HepG2 (cell line): ENCODE results near the gene RUSC1.

ENCODE experiments used
- JUNB ChIP-seq: sonication (generic); formaldehyde crosslinking; IDR thresholded peaks from 2 replicates; pipeline ENCODE4 v1.8.0; 2022; ENCODE audit warnings: missing genetic modification reagents, mild to moderate bottlenecking, borderline replicate concordance
- POLR2A ChIP-seq, 2 experiments: IDR thresholded peaks; 2 replicates each; pipeline ENCODE4 v1.6.1; 2011; ENCODE audit warnings: low read depth in 2 of 2, low read length in 2 of 2, mild to moderate bottlenecking in 1 of 2, moderate library complexity in 1 of 2; ENCODE audit not compliant: insufficient read depth in 1 of 2
- RAD21 ChIP-seq: fragments of 450-650 bp; formaldehyde crosslinking; IDR thresholded peaks from 2 replicates; pipeline ENCODE4 v1.5.0; 2020; ENCODE audit warnings: mild to moderate bottlenecking
- TAF1 ChIP-seq: sonication (generic); formaldehyde crosslinking; IDR thresholded peaks from 2 replicates; pipeline ENCODE4 v1.4.0; 2020; ENCODE audit warnings: missing genetic modification reagents
- TBL1XR1 ChIP-seq: fragments of 150-350 bp; IDR thresholded peaks from 2 replicates; pipeline ENCODE4 v1.6.1; 2014; ENCODE audit warnings: borderline replicate concordance, low read length; ENCODE audit not compliant: partially characterized antibody
- ZNF24 ChIP-seq: fragments of 450-650 bp; IDR thresholded peaks from 2 replicates; pipeline ENCODE4 v1.6.1; 2017; ENCODE audit warnings: antibody characterized with exemption, mild to moderate bottlenecking
- ZNF543 ChIP-seq: sonication (generic); formaldehyde crosslinking; IDR thresholded peaks from 2 replicates; pipeline ENCODE4 v1.4.0; 2020; ENCODE audit warnings: mild to moderate bottlenecking, missing genetic modification reagents
- TF ChIP-seq, protein P1 (sequence below): sonication (generic); formaldehyde crosslinking; IDR thresholded peaks from 2 replicates; pipeline ENCODE4 v1.5.0; 2020; ENCODE audit warnings: mild to moderate bottlenecking, missing genetic modification reagents, moderate library complexity
- TF ChIP-seq, protein P2 (sequence below): IDR thresholded peaks from 2 replicates; pipeline ENCODE4 v1.6.1; 2016; ENCODE audit warnings: missing compliant biosample characterization, missing genetic modification reagents, borderline replicate concordance

DNA sequence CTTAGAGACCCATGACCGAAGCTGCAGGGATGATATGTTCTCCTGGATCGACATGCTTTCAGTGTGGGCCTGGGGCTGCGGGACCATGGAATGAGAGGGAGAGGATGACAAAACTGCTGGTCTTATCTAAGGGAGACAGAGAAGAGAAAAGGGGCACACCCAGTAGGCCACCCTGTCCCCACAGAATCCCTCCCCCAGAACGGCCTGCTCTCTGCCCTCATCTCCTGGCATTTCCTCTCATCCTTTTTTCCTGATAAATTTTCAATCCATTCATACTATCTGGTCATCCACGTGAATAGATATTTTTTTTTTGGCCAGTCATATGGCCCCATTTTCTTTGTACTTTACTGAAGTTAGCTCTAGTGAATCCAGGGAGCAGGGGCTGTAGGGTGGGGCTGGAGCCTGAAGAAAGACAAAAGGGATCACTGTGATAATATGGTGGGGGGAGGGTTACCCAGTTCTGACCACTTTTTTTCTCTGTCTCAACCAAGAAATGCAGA, 19.3 kb upstream of the RUSC1 start, which contains the start of gene PKLR:
- no peak for TF ChIP-seq ZNF543 (CRISPR knock-in tag)
- no peak for TF ChIP-seq TBL1XR1
- TF ChIP-seq, protein P1, sequence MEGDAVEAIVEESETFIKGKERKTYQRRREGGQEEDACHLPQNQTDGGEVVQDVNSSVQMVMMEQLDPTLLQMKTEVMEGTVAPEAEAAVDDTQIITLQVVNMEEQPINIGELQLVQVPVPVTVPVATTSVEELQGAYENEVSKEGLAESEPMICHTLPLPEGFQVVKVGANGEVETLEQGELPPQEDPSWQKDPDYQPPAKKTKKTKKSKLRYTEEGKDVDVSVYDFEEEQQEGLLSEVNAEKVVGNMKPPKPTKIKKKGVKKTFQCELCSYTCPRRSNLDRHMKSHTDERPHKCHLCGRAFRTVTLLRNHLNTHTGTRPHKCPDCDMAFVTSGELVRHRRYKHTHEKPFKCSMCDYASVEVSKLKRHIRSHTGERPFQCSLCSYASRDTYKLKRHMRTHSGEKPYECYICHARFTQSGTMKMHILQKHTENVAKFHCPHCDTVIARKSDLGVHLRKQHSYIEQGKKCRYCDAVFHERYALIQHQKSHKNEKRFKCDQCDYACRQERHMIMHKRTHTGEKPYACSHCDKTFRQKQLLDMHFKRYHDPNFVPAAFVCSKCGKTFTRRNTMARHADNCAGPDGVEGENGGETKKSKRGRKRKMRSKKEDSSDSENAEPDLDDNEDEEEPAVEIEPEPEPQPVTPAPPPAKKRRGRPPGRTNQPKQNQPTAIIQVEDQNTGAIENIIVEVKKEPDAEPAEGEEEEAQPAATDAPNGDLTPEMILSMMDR (CRISPR knock-in tag) = no peak
- TF ChIP-seq JUNB (CRISPR knock-in tag) = no peak
- TF ChIP-seq, protein P2, sequence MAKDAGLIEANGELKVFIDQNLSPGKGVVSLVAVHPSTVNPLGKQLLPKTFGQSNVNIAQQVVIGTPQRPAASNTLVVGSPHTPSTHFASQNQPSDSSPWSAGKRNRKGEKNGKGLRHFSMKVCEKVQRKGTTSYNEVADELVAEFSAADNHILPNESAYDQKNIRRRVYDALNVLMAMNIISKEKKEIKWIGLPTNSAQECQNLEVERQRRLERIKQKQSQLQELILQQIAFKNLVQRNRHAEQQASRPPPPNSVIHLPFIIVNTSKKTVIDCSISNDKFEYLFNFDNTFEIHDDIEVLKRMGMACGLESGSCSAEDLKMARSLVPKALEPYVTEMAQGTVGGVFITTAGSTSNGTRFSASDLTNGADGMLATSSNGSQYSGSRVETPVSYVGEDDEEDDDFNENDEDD = no peak
- TF ChIP-seq TAF1 (CRISPR knock-in tag) = no peak
- no peak for TF ChIP-seq POLR2A (IDR thresholded peaks at IDR 0.05; ENCODE audit: insufficient read depth in 1 of 2, low read depth in 2 of 2, low read length in 2 of 2)
- TF ChIP-seq ZNF24 = no peak
- no peak for TF ChIP-seq RAD21 (CRISPR knock-in tag)
